ENCODE results near the gene NDUFB2. TPM values are rescaled to one million over a fixed set of nuclear protein-coding genes. Genes with fewer than 3 reads are reported as not detected.

NDUFB2 gene
- total and polyA plus RNA-seq, 8 donors, result 127 to 242 (median 144) TPM

DNA sequence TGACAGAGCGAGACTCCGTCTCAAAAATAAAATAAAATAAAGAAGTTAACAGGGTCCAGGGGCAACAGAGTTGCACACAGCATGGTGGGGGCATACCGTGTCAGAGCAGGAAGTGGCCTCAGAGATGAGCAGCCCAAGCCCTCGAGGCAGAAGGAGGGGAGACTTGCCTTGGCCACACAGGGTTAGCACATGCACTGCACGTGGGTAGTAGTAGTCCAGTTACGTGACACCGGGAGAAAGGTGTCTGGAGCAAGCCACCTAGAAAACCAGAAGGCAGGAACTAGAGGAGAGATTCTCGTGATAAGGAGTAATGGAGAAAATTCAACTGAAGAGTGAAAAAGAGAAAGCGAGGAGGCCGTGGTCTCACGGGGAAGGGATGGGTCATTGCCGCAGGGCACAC lies 46.1 kb upstream of the NDUFB2 start:
- Histone ChIP-seq H3K27me3 (no peaks in the 10 kb centered on the region), H3K36me3 (no peaks in the 10 kb centered on the region), H3K4me3 (no peak overlapping the region), H3K9me3 (no peaks in the 10 kb centered on the region), H3K4me1 (peaks cover 0 to 4% of the 10 kb centered on the region in 2 donors), H3K27ac (no peak overlapping the region)
- intact Hi-C loops (cut with DNase I), result loop anchor here in 1 of 2 donors (10.0 kb wide), 1 partner anchor 136 kb away; no protein-coding TSS in a partner anchor
- TF ChIP-seq, protein P1, sequence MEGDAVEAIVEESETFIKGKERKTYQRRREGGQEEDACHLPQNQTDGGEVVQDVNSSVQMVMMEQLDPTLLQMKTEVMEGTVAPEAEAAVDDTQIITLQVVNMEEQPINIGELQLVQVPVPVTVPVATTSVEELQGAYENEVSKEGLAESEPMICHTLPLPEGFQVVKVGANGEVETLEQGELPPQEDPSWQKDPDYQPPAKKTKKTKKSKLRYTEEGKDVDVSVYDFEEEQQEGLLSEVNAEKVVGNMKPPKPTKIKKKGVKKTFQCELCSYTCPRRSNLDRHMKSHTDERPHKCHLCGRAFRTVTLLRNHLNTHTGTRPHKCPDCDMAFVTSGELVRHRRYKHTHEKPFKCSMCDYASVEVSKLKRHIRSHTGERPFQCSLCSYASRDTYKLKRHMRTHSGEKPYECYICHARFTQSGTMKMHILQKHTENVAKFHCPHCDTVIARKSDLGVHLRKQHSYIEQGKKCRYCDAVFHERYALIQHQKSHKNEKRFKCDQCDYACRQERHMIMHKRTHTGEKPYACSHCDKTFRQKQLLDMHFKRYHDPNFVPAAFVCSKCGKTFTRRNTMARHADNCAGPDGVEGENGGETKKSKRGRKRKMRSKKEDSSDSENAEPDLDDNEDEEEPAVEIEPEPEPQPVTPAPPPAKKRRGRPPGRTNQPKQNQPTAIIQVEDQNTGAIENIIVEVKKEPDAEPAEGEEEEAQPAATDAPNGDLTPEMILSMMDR (IDR thresholded peaks at IDR 0.05), result no peak
- no peak for ATAC-seq
- no peak for DNase-seq

DNA sequence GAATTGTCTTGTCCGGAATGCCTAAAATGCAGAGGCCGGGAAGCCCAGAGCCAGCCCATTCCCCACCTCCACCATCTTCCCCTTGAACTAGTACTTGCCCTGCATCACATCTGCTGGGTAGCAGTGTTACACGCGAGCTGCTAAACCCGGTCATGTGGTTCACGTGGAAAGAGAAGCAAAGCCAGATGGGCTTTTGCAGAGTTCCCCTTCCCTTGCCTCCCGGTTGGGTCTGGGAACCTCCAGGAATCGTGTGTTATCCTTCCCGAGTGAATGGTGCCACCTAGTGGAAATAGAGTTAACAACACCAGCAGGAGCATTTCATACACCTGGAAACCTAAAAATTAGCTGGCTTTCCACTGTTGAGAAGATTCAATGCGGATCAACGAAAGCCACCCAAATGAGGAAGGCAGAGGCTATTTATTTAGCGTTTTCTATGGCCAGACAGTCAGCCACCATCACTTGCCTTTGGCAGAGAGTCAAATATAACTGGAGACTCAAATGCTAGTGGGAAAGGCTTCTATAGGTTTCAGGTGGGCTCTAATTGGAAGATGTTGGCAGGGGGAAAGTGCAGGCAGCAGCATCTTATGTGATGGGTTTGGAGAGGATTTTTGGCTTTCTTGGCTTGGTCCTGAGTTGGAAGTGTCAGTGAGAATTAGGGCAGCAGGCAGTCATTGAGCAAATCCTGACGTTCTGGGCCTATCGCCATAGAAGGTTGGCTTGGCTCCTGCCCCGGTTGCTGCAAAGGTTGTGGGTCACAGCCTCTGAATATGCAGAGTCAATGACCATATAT lies 43.0 kb upstream of the NDUFB2 start:
- Histone ChIP-seq H3K27me3 (no peaks in the 10 kb centered on the region), H3K9me3 (no peaks in the 10 kb centered on the region), H3K27ac (no peak overlapping the region), H3K4me1 (peaks cover 0 to 24% of the 10 kb centered on the region in 2 donors), H3K4me3 (no peak overlapping the region), H3K36me3 (no peaks in the 10 kb centered on the region)
- intact Hi-C loops (cut with DNase I), result loop anchor here (2.0 to 10.0 kb wide), 2 partner anchors 135 to 139 kb away; no protein-coding TSS in a partner anchor
- peak; percentile 81 for ATAC-seq
- TF ChIP-seq, protein P1 (IDR thresholded peaks at IDR 0.05), result peak; percentile 77 to 93
- DNase-seq, result peak in 3 of 4 donors; percentile 45 to 86 (median 72)

DNA sequence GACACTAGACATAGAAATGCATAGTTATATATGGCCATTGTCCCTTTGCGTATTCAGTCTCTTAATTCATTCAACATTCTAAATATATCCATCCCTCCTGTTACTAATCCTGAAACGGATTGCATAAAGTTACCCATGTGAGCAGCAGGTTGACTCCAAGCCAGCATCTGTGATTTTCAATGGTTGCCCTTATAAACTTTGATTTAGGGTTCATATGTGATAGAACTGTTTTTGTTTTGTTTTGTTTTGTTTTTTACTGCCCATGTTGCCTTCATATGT lies 42.5 kb upstream of the NDUFB2 start:
- H3K36me3 ChIP-seq, result no peaks in the 10 kb centered on the region
- no peak overlapping the region for H3K27ac ChIP-seq
- TF ChIP-seq, protein P1 (IDR thresholded peaks at IDR 0.05), result no peak
- H3K4me1 ChIP-seq, result peaks cover 0 to 24% of the 10 kb centered on the region in 2 donors
- H3K4me3 ChIP-seq, result no peak overlapping the region
- ATAC-seq (no peak), DNase-seq (no peak)
- intact Hi-C loops (cut with DNase I), result loop anchor here in 1 of 2 donors (10.0 kb wide), 1 partner anchor 139 kb away; no protein-coding TSS in a partner anchor
- no peaks in the 10 kb centered on the region for H3K27me3 ChIP-seq
- H3K9me3 ChIP-seq, result no peaks in the 10 kb centered on the region

DNA sequence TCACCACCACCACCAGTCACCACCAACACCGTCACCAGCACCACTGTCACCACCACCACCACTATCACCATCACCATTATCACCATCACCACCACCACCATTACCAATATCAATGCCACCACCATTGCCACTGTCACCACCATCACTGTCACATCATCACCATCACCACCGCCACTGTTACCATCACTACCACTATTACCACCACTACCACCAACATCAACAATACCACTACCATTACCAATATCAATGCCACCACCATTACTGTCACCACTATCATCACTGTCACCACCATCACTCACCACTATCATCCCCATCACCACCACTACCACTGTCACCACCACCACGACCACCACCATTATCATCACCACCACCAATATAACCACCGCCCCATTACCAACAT lies 41.8 kb upstream of the NDUFB2 start:
- H3K27me3 ChIP-seq, result no peaks in the 10 kb centered on the region
- peaks cover 0 to 24% of the 10 kb centered on the region in 2 donors for H3K4me1 ChIP-seq
- intact Hi-C loops (cut with DNase I), result loop anchor here in 1 of 2 donors (10.0 kb wide), 1 partner anchor 140 kb away; no protein-coding TSS in a partner anchor
- H3K36me3 ChIP-seq, result no peaks in the 10 kb centered on the region
- H3K27ac ChIP-seq, result no peak overlapping the region
- H3K9me3 ChIP-seq, result no peaks in the 10 kb centered on the region
- H3K4me3 ChIP-seq, result no peak overlapping the region
- no peak for ATAC-seq
- no peak for DNase-seq
- TF ChIP-seq, protein P1 (IDR thresholded peaks at IDR 0.05), result no peak
